ENCODE data around the gene ATP12A. TPM values are rescaled to one million over a fixed set of nuclear protein-coding genes. Genes with fewer than 3 reads are reported as not detected.

The ATP12A gene
- total RNA-seq, 4 donors from 2014 or later, result 0.27 TPM; not detected in 3

GRCh38 chr13:24699541-24699940, 19.3 kb downstream of the ATP12A start:
- H3K36me3 ChIP-seq, result no peaks in the 10 kb centered on the region
- TF ChIP-seq CTCF (IDR thresholded peaks at IDR 0.05) (no peak), POLR2A (IDR thresholded peaks at IDR 0.05) (no peak)
- no peak overlapping the region for H3K27ac ChIP-seq
- no peaks in the 10 kb centered on the region for H3K4me1 ChIP-seq
- no peaks in the 10 kb centered on the region for H3K27me3 ChIP-seq
- no peak for DNase-seq
- H3K9me3 ChIP-seq, result no peaks in the 10 kb centered on the region
- 86 to 92% methylated on average over 5 of the region's 5 CpGs for WGBS, 2 donors
- no peak overlapping the region for H3K4me3 ChIP-seq (replicated peaks in 1 of 3)
- intact Hi-C loops (cut with DNase I), result no loop called here

DNA sequence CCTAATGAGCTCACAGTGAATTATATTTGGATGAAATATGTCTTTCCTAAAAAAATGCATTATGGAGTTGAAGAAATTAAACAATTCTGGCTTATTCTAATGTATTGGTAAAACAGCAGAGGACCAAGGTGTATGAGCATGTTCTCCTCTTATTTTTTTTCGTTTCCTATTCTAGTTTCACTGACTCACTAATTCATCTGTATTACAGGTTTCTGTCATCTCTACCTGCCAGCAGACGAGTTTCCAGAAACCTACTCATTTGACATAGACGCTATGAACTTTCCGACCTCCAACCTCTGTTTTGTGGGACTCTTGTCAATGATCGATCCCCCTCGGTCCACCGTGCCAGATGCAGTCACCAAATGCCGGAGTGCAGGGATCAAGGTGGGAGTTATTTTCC, 20.3 kb downstream of the ATP12A start:
- Histone ChIP-seq H3K9me3 (no peaks in the 10 kb centered on the region), H3K4me1 (no peaks in the 10 kb centered on the region), H3K36me3 (no peaks in the 10 kb centered on the region), H3K4me3 (replicated peaks in 1 of 3) (no peak overlapping the region), H3K27ac (no peak overlapping the region), H3K27me3 (no peaks in the 10 kb centered on the region)
- WGBS, 2 donors, result 90 to 92% methylated on average over 8 of the region's 8 CpGs
- no peak for TF ChIP-seq CTCF (IDR thresholded peaks at IDR 0.05)
- TF ChIP-seq POLR2A (IDR thresholded peaks at IDR 0.05), result no peak
- DNase-seq, result no peak
- intact Hi-C loops (cut with DNase I), result no loop called here

- intact Hi-C loops (cut with DNase I), result no loop called here
- 92 to 94% methylated on average over 14 of the region's 14 CpGs for whole genome bisulfite sequencing, 2 donors
- no peak for DNase-seq
- Histone ChIP-seq H3K36me3 (no peaks in the 10 kb centered on the region), H3K9me3 (no peaks in the 10 kb centered on the region), H3K27me3 (no peaks in the 10 kb centered on the region), H3K27ac (no peak overlapping the region), H3K4me3 (replicated peaks in 1 of 3) (no peak overlapping the region), H3K4me1 (no peaks in the 10 kb centered on the region)
- no peak for TF ChIP-seq POLR2A (IDR thresholded peaks at IDR 0.05)
- TF ChIP-seq CTCF (IDR thresholded peaks at IDR 0.05), result no peak
Measured at GRCh38 chr13:24706886-24707585, 26.8 kb downstream of the ATP12A start.

- no peaks in the 10 kb centered on the region for H3K27me3 ChIP-seq
- WGBS, 2 donors, result 90% methylated on average over 18 of the region's 18 CpGs
- DNase-seq, result no peak
- no peaks in the 10 kb centered on the region for H3K36me3 ChIP-seq
- no peak overlapping the region for H3K27ac ChIP-seq
- intact Hi-C loops (cut with DNase I), result no loop called here
- no peak overlapping the region for H3K4me3 ChIP-seq (replicated peaks in 1 of 3)
- H3K9me3 ChIP-seq, result no peaks in the 10 kb centered on the region
- peaks cover 5 to 6% of the 10 kb centered on the region in 2 donors for H3K4me1 ChIP-seq
- TF ChIP-seq CTCF (IDR thresholded peaks at IDR 0.05) (no peak), POLR2A (IDR thresholded peaks at IDR 0.05) (no peak)
Measured at GRCh38 chr13:24709186-24709913, 29.1 kb downstream of the ATP12A start.

DNA sequence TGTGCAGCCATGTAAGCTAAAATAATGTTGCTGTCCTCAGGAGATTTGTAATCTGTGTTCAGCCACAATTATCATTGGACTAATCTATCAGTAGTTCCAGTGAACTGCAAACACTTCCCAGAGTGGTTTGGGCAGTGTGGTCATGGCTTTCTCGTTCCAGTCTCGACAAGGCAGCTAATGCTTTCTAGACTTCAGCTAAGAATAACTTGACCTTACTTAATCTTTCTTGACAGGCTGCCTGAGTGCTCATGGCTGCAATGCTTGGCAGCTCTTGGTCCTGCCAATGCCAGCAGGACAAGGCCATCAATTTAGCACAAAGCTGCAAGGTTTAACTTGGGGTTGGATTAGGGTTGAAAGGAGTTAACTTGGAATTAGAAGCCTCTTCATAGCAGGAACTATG, 32.8 kb downstream of the ATP12A start:
- no peaks in the 10 kb centered on the region for H3K9me3 ChIP-seq
- peak; percentile 63 to 77 for DNase-seq
- no peak overlapping the region for H3K4me3 ChIP-seq (replicated peaks in 1 of 3)
- no peak for TF ChIP-seq POLR2A (IDR thresholded peaks at IDR 0.05)
- no peak for TF ChIP-seq CTCF (IDR thresholded peaks at IDR 0.05)
- intact Hi-C loops (cut with DNase I), result no loop called here
- WGBS, 2 donors, result 15 to 17% methylated on average over 2 of the region's 2 CpGs
- peaks cover 5 to 6% of the 10 kb centered on the region in 2 donors for H3K4me1 ChIP-seq
- no peaks in the 10 kb centered on the region for H3K36me3 ChIP-seq
- H3K27me3 ChIP-seq, result no peaks in the 10 kb centered on the region
- no peak overlapping the region for H3K27ac ChIP-seq

All from thyroid gland (tissue), 4 donors.